ENCODE measurements around the gene AMZ1.

The AMZ1 gene

GRCh38 chr7:2710901-2711551, 23.0 kb downstream of the AMZ1 start:
- H3K27me3 Mint-ChIP-seq (ENCODE audit: low read depth, poor library complexity): peaks cover 7% of the 10 kb centered on the region
- no peak for TF ChIP-seq CTCF (IDR thresholded peaks at IDR 0.05)
- DNase-seq: no peak
- H3K4me1 Mint-ChIP-seq: peaks cover 59% of the 10 kb centered on the region
- no peak overlapping the region for H3K4me3 Mint-ChIP-seq
- no peak overlapping the region for H3K27ac Mint-ChIP-seq
- H3K9me3 Mint-ChIP-seq: no peaks in the 10 kb centered on the region
- H3K36me3 Mint-ChIP-seq (ENCODE audit: low read depth): peaks cover 26% of the 10 kb centered on the region

- no peak overlapping the region for H3K27ac Mint-ChIP-seq
- H3K4me1 Mint-ChIP-seq: peaks cover 63% of the 10 kb centered on the region
- TF ChIP-seq CTCF (IDR thresholded peaks at IDR 0.05): no peak
- H3K27me3 Mint-ChIP-seq (ENCODE audit: low read depth, poor library complexity): peaks cover 4% of the 10 kb centered on the region
- DNase-seq: no peak
- H3K4me3 Mint-ChIP-seq: no peak overlapping the region
- H3K9me3 Mint-ChIP-seq: no peaks in the 10 kb centered on the region
- peaks cover 26% of the 10 kb centered on the region for H3K36me3 Mint-ChIP-seq (ENCODE audit: low read depth)
Measured at GRCh38 chr7:2711895-2712675, 24.1 kb downstream of the AMZ1 start.

- DNase-seq: peak; percentile 67
- Mint-ChIP-seq H3K4me1 (peaks cover 71% of the 10 kb centered on the region), H3K36me3 (ENCODE audit: low read depth) (peaks cover 26% of the 10 kb centered on the region), H3K4me3 (peak overlapping the region; percentile 43), H3K27me3 (ENCODE audit: low read depth, poor library complexity) (peaks cover 4% of the 10 kb centered on the region), H3K9me3 (no peaks in the 10 kb centered on the region), H3K27ac (peak overlapping the region; percentile 87)
- peak; percentile 9 for TF ChIP-seq CTCF (IDR thresholded peaks at IDR 0.05)
Measured at GRCh38 chr7:2713370-2713769, 25.4 kb downstream of the AMZ1 start.

GRCh38 chr7:2713978-2714377, 26.0 kb downstream of the AMZ1 start:
- H3K36me3 Mint-ChIP-seq (ENCODE audit: low read depth): peaks cover 26% of the 10 kb centered on the region
- no peak for TF ChIP-seq CTCF (IDR thresholded peaks at IDR 0.05)
- H3K27me3 Mint-ChIP-seq (ENCODE audit: low read depth, poor library complexity): peaks cover 7% of the 10 kb centered on the region
- H3K27ac Mint-ChIP-seq: peak overlapping the region; percentile 87
- H3K9me3 Mint-ChIP-seq: no peaks in the 10 kb centered on the region
- peaks cover 77% of the 10 kb centered on the region for H3K4me1 Mint-ChIP-seq
- no peak overlapping the region for H3K4me3 Mint-ChIP-seq
- no peak for DNase-seq

GRCh38 chr7:2714636-2715035, 26.6 kb downstream of the AMZ1 start:
- peaks cover 7% of the 10 kb centered on the region for H3K27me3 Mint-ChIP-seq (ENCODE audit: low read depth, poor library complexity)
- no peak for DNase-seq
- no peaks in the 10 kb centered on the region for H3K9me3 Mint-ChIP-seq
- no peak overlapping the region for H3K27ac Mint-ChIP-seq
- peaks cover 82% of the 10 kb centered on the region for H3K4me1 Mint-ChIP-seq
- H3K36me3 Mint-ChIP-seq (ENCODE audit: low read depth): peaks cover 26% of the 10 kb centered on the region
- no peak overlapping the region for H3K4me3 Mint-ChIP-seq
- TF ChIP-seq CTCF (IDR thresholded peaks at IDR 0.05): no peak

Measured in nephron progenitor cell (in vitro differentiated cells).